Pancreas (tissue), 10 donors: Measurements from ENCODE around the gene SPINK14. TPM values are rescaled to one million over a fixed set of nuclear protein-coding genes. Genes with fewer than 3 reads are reported as not detected.

Experiments
- ATAC-seq, 4 donors: fragments of 200-7000 bp; cut with Tn5 transposase; one replicate each; pipeline versions ENCODE4 v1.8.0 to v1.9.1; 2020; ENCODE audit warnings: mild to moderate bottlenecking in 4 of 4, moderate library complexity in 4 of 4
- DNase-seq, 6 donors: peaks; one replicate each; pipeline ENCODE4 v3.0.0-alpha.2; 2020
- FAIRE-seq: peaks from 2 replicates; lab custom pipeline; 2012; peaks lifted over from hg19 to GRCh38; lab: Jason Lieb, UNC
- H3K27ac ChIP-seq, 4 donors: fragments of 200-600 bp; sonication (generic); 1 replicate in 3 of 4; 2 replicates in 1 of 4; pipeline versions ENCODE4 v1.5.0 to v1.8.0; 2020
- H3K27me3 ChIP-seq, 4 donors: fragments of 200-600 bp; one replicate each; pipeline ENCODE4 v1.8.0; 2021
- H3K36me3 ChIP-seq, 3 donors: fragments of 200-600 bp; sonication (generic) in 1 of 3; one replicate each; pipeline versions ENCODE4 v1.5.0 to v1.8.0; 2020 to 2021
- H3K4me1 ChIP-seq, 3 donors: fragments of 200-600 bp; one replicate each; pipeline ENCODE4 v1.8.0; 2021
- H3K4me3 ChIP-seq, 4 donors: fragments of 200-600 bp; sonication (generic) in 2 of 4; one replicate each; pipeline versions ENCODE4 v1.5.0 to v1.8.0; 2020 to 2021
- H3K9me3 ChIP-seq, 4 donors: fragments of 200-600 bp; one replicate each; pipeline ENCODE4 v1.8.0; 2021
- WGBS, 2 donors: extraction: QIAGEN DNeasy Blood & Tissue Kit; methylation state at CpG; one replicate each; pipeline ENCODE4 v1.1.7; 2013; 5-methylcytosine and 5-hydroxymethylcytosine counted together
- intact Hi-C, 3 donors: fragments of 100-400 bp; cut with DNase I; formaldehyde crosslinking; loops; one replicate each; pipeline versions ENCODE4 v1.11.1 to v1.14.2; 2022
- polyA plus RNA-seq, 2 donors: library from polyadenylated mRNA; stranded (reverse); fragments of 200-250 nt; gene quantifications; one replicate each; pipeline ENCODE4 v1.2.3, GENCODE V29; 2013
- total RNA-seq, 6 donors: library from RNA; stranded (reverse); fragmentation: NEBNext Ultra II Directional in 4 of 6; extraction: Animal tissue kit (Norgen Biotek cat#: 25700) in 4 of 6; gene quantifications; one replicate each; pipeline versions ENCODE4 v1.2.1 to v1.2.4, GENCODE V29; 2021 to 2023
- TF ChIP-seq, protein P1 (sequence below), 4 donors: fragments of 200-600 bp; sonication (generic) in 3 of 4; IDR thresholded peaks; one replicate each; pipeline versions ENCODE4 v1.5.0 to v1.8.0; 2021; ENCODE audit warnings: antibody characterized with exemption in 4 of 4
- donor health status: healthy with polysubstance abuse.
- donor health status: DM: no; HTN: no; CAD: no; lungs with moderate emphysema.
- donor health status: DM: no; HTN: no; CAD: no.
- donor health status: control.
- donor health status: control.
- donor health status: Bipolar disorder and iron deficiency.
- donor health status: DM: yes; HTN: yes; CAD: no.
- donor health status: DM: no; HTN: no; CAD: no.
- donor health status: DM: no; HTN: no; CAD: no.
- donor health status: DM: yes; HTN: yes; CAD: no.

Gene SPINK14
- total and polyA plus RNA-seq, 8 donors, result not detected

DNA sequence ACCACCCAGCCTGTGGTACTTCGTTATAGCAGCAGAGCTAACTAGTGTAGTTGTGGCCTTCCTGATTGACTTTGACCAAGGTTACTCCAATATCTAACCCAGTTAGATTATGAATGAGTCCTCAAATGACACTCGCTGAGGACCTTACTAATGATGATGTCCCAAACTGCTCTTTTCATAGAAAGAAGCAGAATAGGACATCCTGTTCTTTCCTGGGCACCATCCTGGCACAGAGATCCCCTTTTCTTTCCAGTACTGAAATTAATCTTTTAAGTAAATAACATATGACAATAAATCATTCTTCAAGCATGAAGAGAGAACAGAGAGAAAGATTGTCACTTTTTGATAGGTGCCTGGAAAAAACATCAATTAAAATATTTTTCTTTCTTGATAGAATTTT lies 26.7 kb upstream of the SPINK14 start:
- TF ChIP-seq, protein P1, sequence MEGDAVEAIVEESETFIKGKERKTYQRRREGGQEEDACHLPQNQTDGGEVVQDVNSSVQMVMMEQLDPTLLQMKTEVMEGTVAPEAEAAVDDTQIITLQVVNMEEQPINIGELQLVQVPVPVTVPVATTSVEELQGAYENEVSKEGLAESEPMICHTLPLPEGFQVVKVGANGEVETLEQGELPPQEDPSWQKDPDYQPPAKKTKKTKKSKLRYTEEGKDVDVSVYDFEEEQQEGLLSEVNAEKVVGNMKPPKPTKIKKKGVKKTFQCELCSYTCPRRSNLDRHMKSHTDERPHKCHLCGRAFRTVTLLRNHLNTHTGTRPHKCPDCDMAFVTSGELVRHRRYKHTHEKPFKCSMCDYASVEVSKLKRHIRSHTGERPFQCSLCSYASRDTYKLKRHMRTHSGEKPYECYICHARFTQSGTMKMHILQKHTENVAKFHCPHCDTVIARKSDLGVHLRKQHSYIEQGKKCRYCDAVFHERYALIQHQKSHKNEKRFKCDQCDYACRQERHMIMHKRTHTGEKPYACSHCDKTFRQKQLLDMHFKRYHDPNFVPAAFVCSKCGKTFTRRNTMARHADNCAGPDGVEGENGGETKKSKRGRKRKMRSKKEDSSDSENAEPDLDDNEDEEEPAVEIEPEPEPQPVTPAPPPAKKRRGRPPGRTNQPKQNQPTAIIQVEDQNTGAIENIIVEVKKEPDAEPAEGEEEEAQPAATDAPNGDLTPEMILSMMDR (IDR thresholded peaks at IDR 0.05), result no peak
- Histone ChIP-seq H3K27ac (no peak overlapping the region), H3K27me3 (no peaks in the 10 kb centered on the region), H3K9me3 (no peaks in the 10 kb centered on the region), H3K36me3 (no peaks in the 10 kb centered on the region), H3K4me1 (peaks cover 7 to 27% (median 18%) of the 10 kb centered on the region in 3 donors), H3K4me3 (no peak overlapping the region)
- WGBS, 2 donors, result 22 to 24% methylated on average over 2 of the region's 2 CpGs
- ATAC-seq (peak; percentile 18 to 72 (median 48)), DNase-seq (no peak), FAIRE-seq (no peak)
- intact Hi-C loops, result no loop called here

DNA sequence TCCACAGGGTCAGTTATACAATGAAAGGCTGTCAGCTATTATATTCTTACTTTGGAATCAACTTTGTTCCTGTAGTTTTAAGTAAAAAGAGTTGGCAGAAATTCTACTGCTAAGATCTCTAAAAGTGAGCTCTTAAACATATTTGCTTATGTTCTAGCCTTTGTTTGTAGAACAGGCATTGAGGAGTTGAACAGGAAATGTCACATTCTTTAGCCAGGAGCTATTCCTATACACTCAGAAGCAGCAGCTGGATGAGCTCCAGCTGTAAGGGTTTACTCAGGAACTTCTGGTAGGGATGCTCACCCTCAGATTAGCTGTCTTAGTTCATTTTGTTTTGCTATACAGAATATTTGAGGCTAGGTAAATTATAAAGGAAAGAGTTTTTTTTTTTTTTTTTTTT lies 22.4 kb upstream of the SPINK14 start:
- no peak for FAIRE-seq

DNA sequence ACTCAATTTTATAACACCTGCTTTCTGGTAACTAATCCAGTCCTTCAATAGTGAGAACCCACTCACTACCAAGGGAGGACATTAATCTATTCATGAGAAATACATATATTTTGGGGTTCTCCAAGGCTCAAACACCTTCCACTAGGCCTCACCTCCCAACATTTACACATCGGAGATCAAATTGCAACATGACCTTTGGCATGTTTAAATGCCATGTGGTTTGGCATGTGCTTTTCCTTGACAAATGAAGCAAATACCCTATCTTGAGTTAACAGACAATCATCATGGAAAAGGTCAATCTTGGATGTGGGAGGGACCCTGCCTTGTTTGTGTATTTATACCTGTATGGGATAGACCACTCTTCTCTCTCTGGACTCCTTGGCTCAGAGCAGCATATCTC lies 21.9 kb upstream of the SPINK14 start:
- DNase-seq (no peak), ATAC-seq (peak; percentile 19 to 46 (median 32)), FAIRE-seq (no peak)
- peaks cover 14 to 32% (median 22%) of the 10 kb centered on the region in 3 donors for H3K4me1 ChIP-seq
- no peaks in the 10 kb centered on the region for H3K36me3 ChIP-seq
- H3K4me3 ChIP-seq, result no peak overlapping the region
- 31 to 36% methylated on average over 1 of the region's 1 CpG for WGBS, 2 donors
- no peaks in the 10 kb centered on the region for H3K9me3 ChIP-seq
- intact Hi-C loops, result no loop called here
- no peak overlapping the region for H3K27ac ChIP-seq
- no peaks in the 10 kb centered on the region for H3K27me3 ChIP-seq
- TF ChIP-seq, protein P1 (IDR thresholded peaks at IDR 0.05), result no peak

More for the DNA sequence above, 22.4 kb upstream of the SPINK14 start:
- H3K36me3 ChIP-seq, result no peaks in the 10 kb centered on the region
- no peaks in the 10 kb centered on the region for H3K9me3 ChIP-seq
- H3K27ac ChIP-seq, result peak overlapping the region in 1 of 4 donors; percentile 14
- intact Hi-C loops, result no loop called here
- H3K4me3 ChIP-seq, result no peak overlapping the region
- peaks cover 14 to 32% (median 25%) of the 10 kb centered on the region in 3 donors for H3K4me1 ChIP-seq
- H3K27me3 ChIP-seq, result no peaks in the 10 kb centered on the region
- TF ChIP-seq, protein P1 (IDR thresholded peaks at IDR 0.05), result no peak
- DNase-seq, result peak in 4 of 6 donors; percentile 30 to 50 (median 42)
- peak; percentile 73 to 87 (median 84) for ATAC-seq

DNA sequence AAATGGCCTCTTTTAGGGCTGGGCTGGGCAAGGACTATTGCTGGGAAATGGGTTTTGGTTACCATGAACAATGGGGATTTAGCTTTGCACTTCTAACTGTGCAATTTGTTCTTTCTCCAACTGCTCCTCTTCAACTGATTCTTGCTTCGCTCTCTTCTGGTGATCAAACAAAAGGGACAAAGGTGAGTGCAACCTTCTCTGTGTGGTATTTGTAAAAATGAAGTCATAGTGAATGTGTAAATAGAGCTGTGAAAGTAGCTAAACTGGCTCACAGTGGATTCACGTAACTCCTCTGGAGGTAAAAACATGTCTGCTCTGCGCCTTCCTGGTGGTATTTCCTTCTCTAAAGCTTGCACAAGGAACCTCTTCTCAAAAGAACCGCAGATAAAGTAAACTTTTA lies 20.9 kb upstream of the SPINK14 start:
- peak; percentile 72 to 86 (median 84) for ATAC-seq
- intact Hi-C loops, result no loop called here
- H3K27me3 ChIP-seq, result no peaks in the 10 kb centered on the region
- peak overlapping the region in 1 of 4 donors; percentile 25 for H3K27ac ChIP-seq
- no peaks in the 10 kb centered on the region for H3K36me3 ChIP-seq
- FAIRE-seq, result no peak
- no peak for DNase-seq
- no peak overlapping the region for H3K4me3 ChIP-seq
- WGBS, 2 donors, result 53 to 59% methylated on average over 4 of the region's 4 CpGs
- TF ChIP-seq, protein P1 (IDR thresholded peaks at IDR 0.05), result no peak
- H3K4me1 ChIP-seq, result peaks cover 14 to 24% (median 22%) of the 10 kb centered on the region in 3 donors
- H3K9me3 ChIP-seq, result no peaks in the 10 kb centered on the region

DNA sequence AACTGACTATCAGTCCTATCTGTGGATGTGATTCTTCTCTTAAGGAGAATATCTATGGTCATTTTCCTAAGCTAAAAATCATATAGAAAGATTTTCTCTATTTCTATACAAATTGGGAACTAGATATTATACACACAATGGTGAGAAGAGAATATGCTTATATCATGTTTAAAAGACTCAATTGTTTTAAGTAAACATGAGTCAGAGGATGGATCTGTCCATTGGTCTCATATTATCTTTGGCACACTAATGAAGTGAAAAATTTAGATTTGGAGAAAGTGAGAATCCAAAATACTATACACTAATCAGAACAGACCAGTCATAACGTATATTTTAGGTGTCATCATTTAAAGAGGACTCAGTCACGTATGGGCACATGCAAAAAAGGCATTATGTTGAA lies 16.5 kb upstream of the SPINK14 start:
- no peak overlapping the region for H3K27ac ChIP-seq
- peaks cover 4 to 15% (median 7%) of the 10 kb centered on the region in 3 donors for H3K4me1 ChIP-seq
- no peaks in the 10 kb centered on the region for H3K36me3 ChIP-seq
- DNase-seq (no peak), ATAC-seq (no peak), FAIRE-seq (no peak)
- no peak overlapping the region for H3K4me3 ChIP-seq
- H3K27me3 ChIP-seq, result no peaks in the 10 kb centered on the region
- intact Hi-C loops, result no loop called here
- TF ChIP-seq, protein P1 (IDR thresholded peaks at IDR 0.05), result no peak
- 87 to 93% methylated on average over 2 of the region's 2 CpGs for WGBS, 2 donors
- no peaks in the 10 kb centered on the region for H3K9me3 ChIP-seq
